Left colon (tissue), 2 donors: ENCODE data around the gene NFE2L3. TPM values are rescaled to one million over a fixed set of nuclear protein-coding genes. Genes with fewer than 3 reads are reported as not detected.

ENCODE experiments used
- ATAC-seq: fragments of 200-7000 bp; cut with Tn5 transposase; one replicate; pipeline ENCODE4 v1.9.1; 2020; ENCODE audit warnings: mild to moderate bottlenecking, moderate library complexity
- DNase-seq, 2 donors: peaks; one replicate each; pipeline ENCODE4 v3.0.0-alpha.2; 2020
- intact Hi-C, 2 donors: fragments of 100-400 bp; cut with DNase I in 1 of 2; cut with micrococcal nuclease in 1 of 2; formaldehyde crosslinking; loops; one replicate each; pipeline versions ENCODE4 v1.11.2 to v1.14.0; 2022; cut with DNase I, micrococcal nuclease
- total RNA-seq, 2 donors: library from RNA; stranded (reverse); fragmentation: NEBNext Ultra II Directional; extraction: Animal tissue kit (Norgen Biotek cat#: 25700); gene quantifications; one replicate each; pipeline ENCODE4 v1.2.1, GENCODE V29; 2021
- donor health status: DM: no; HTN: no; CAD: no.
- donor health status: DM: yes; HTN: yes; CAD: no.

The NFE2L3 gene
- total RNA-seq, 2 donors from 2014 or later: 8.8 to 13.4 TPM

GRCh38 chr7:26208040-26208439 is 56.0 kb downstream of the NFE2L3 start:
- no peak for ATAC-seq
- no peak for DNase-seq
- intact Hi-C loops: loop anchor here in 1 of 2 donors (5.0 kb wide), 1 partner anchor 149 kb away; no protein-coding TSS in a partner anchor

GRCh38 chr7:26212921-26213718 is 61.1 kb downstream of the NFE2L3 start:
- intact Hi-C loops: no loop called here
- DNase-seq (no peak), ATAC-seq (no peak)

- DNase-seq: no peak
- no peak for ATAC-seq
- intact Hi-C loops: no loop called here
These were observed 62.0 kb downstream of the NFE2L3 start for GRCh38 chr7:26213807-26214515.

GRCh38 chr7:26216049-26216448 is 64.1 kb downstream of the NFE2L3 start:
- ATAC-seq: no peak
- intact Hi-C loops: no loop called here
- no peak for DNase-seq

- intact Hi-C loops: no loop called here
- DNase-seq (no peak), ATAC-seq (no peak)
These were observed 72.4 kb downstream of the NFE2L3 start for GRCh38 chr7:26224359-26224758.

- no peak for DNase-seq
- intact Hi-C loops: no loop called here
- no peak for ATAC-seq
These were observed 76.0 kb downstream of the NFE2L3 start for GRCh38 chr7:26227987-26228386.

GRCh38 chr7:26233902-26234511 is 82.0 kb downstream of the NFE2L3 start:
- no peak for ATAC-seq
- intact Hi-C loops: no loop called here
- DNase-seq: no peak

Other genes with a start within 250 kb of the NFE2L3 start
- gene HNRNPA2B1, start 48.5 kb downstream of the NFE2L3 start, total RNA-seq: 100 to 1,000 TPM; 295 to 453 TPM
- 10 to 100 TPM; 73.3 to 81.3 TPM for gene CBX3, start 49.5 kb downstream of the NFE2L3 start, total RNA-seq
- gene SNX10, start 139.7 kb downstream of the NFE2L3 start, total RNA-seq: 1 to 10 TPM; 2.4 to 3.0 TPM